Panc1 (cell line): ENCODE measurements around the gene DYNC1H1.

ENCODE experiments used
- POLR2AphosphoS5 ChIP-seq: IDR thresholded peaks from 2 replicates; pipeline ENCODE4 v1.6.1; 2012; ENCODE audit warnings: mild to moderate bottlenecking, low read depth, low read length, moderate library complexity
- SIN3A ChIP-seq: IDR thresholded peaks from 2 replicates; pipeline ENCODE4 v1.6.1; 2012; ENCODE audit warnings: low read depth, mild to moderate bottlenecking, low read length, moderate library complexity, borderline replicate concordance; ENCODE audit not compliant: insufficient read depth

DNA sequence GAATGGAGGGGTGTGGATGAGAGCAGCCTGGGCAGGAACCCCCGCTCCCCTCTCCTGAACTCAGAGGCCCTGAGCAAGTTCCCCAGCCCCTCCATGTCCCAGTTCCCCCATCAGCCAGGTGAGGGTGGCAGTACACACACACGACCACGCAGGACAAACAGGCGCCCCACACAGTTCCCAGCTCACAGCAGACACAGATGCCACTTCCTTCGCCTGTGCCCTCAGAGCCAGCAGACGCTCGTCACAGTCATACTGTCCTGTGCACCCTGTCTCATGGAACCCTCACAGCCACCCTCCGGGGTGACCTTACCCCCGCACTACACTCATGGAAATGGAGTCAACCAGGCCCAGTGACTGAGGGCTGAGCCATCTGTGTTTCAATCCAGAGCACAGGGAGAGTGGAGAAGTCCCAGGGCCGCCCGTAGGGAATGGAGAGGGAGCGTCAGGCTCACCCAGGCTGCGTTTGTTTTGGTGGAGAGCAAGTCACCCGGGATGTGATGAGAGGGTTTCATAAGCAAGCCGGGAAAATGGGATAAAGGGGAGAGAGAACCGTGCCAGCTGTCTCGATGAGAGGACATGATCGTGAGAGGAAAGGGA is 47.5 kb upstream of the DYNC1H1 start:
- no peak for TF ChIP-seq SIN3A
- no peak for TF ChIP-seq POLR2AphosphoS5
